ENCODE data around the gene PACRG.

DNA sequence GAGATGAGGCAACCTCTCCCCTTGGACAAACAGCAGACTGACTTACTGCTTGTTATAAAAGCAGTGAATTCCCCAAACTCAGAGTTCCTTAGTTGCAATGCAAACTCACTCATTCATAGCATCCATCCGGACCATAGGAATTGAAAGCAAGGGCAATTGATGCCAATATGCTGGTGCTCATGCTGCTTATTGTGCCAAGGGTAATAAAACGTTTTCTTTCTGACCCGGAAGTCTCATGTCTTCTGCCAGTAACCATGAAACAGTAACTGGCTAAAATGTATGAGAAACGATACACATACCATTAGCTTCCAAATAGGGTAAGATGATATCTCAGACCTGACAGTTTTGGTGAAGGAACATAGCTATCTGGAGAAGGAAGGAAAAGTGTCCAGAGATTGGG lies 18.3 kb upstream of the PACRG start:
- TF ChIP-seq, protein P1, sequence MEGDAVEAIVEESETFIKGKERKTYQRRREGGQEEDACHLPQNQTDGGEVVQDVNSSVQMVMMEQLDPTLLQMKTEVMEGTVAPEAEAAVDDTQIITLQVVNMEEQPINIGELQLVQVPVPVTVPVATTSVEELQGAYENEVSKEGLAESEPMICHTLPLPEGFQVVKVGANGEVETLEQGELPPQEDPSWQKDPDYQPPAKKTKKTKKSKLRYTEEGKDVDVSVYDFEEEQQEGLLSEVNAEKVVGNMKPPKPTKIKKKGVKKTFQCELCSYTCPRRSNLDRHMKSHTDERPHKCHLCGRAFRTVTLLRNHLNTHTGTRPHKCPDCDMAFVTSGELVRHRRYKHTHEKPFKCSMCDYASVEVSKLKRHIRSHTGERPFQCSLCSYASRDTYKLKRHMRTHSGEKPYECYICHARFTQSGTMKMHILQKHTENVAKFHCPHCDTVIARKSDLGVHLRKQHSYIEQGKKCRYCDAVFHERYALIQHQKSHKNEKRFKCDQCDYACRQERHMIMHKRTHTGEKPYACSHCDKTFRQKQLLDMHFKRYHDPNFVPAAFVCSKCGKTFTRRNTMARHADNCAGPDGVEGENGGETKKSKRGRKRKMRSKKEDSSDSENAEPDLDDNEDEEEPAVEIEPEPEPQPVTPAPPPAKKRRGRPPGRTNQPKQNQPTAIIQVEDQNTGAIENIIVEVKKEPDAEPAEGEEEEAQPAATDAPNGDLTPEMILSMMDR (IDR thresholded peaks at IDR 0.05; ENCODE audit: low read depth, low read length), result no peak
- no peak for TF ChIP-seq MYC (IDR thresholded peaks at IDR 0.05; ENCODE audit: low read depth, low read length)
- no peak for TF ChIP-seq POLR2A (IDR thresholded peaks at IDR 0.05; ENCODE audit: extremely low read depth, insufficient read length)
- TF ChIP-seq, protein P2, sequence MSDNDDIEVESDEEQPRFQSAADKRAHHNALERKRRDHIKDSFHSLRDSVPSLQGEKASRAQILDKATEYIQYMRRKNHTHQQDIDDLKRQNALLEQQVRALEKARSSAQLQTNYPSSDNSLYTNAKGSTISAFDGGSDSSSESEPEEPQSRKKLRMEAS (IDR thresholded peaks at IDR 0.05; ENCODE audit: low read depth, low read length), result no peak

All from NB4 (cell line).